Endothelial cell of umbilical vein (primary cell): ENCODE data around the gene TRIM62. TPM values are rescaled to one million over a fixed set of nuclear protein-coding genes. Genes with fewer than 3 reads are reported as not detected.

Experiments used
- BruUV-seq: library from RNA; stranded (reverse); fragments of 400-500 nt; replicated peaks from 2 replicates; lab custom pipeline; 2021; lab: Mats Ljungman, UMichigan
- CTCF ChIA-PET: fragments of 300-600, 350-600 bp; sonication (Branson Sonifier 250); formaldehyde crosslinking; loops from one replicate; lab custom pipeline; 2021; ENCODE audit warnings: antibody characterized with exemption, inconsistent platforms; lab: Charles Lee
- POLR2A ChIA-PET: fragments of 300-600, 350-600 bp; sonication (Branson Sonifier 250); formaldehyde crosslinking; loops from one replicate; lab custom pipeline; 2021; ENCODE audit warnings: antibody characterized with exemption, inconsistent platforms; lab: Charles Lee
- DNase-seq: peaks from one replicate; pipeline ENCODE4 v3.0.0-alpha.2; 2011; ENCODE audit warnings: low read depth, low spot score
- FAIRE-seq: peaks from 2 replicates; lab custom pipeline; 2011; peaks lifted over from hg19 to GRCh38; lab: Jason Lieb, UNC
- H2AFZ ChIP-seq: 2 replicates; pipeline ENCODE4 v1.6.0; 2012; ENCODE audit warnings: low read depth, low read length, control low read depth, inconsistent platforms
- H3K27ac ChIP-seq: 2 replicates; pipeline ENCODE4 v1.5.1; 2011; ENCODE audit warnings: low read depth, mild to moderate bottlenecking, control low read depth, low read length, moderate library complexity; ENCODE audit not compliant: insufficient read depth
- H3K27me3 ChIP-seq, 2 experiments: 2 replicates each; pipeline versions ENCODE4 v1.6.0 to v1.6.1; 2011; ENCODE audit warnings: low read length in 2 of 2, mixed read lengths in 1 of 2; ENCODE audit not compliant: control insufficient read depth in 2 of 2, insufficient read depth in 2 of 2
- H3K36me3 ChIP-seq, 2 experiments: 2 replicates in 1 of 2; 3 replicates in 1 of 2; pipeline ENCODE4 v1.5.1; 2011; ENCODE audit warnings: low read length in 2 of 2, mild to moderate bottlenecking in 1 of 2, moderate library complexity in 1 of 2; ENCODE audit not compliant: control insufficient read depth in 2 of 2, insufficient read depth in 2 of 2; ENCODE audit errors: extremely low read depth in 1 of 2
- H3K4me1 ChIP-seq: 3 replicates; pipeline ENCODE4 v1.5.1; 2011; ENCODE audit warnings: mild to moderate bottlenecking, low read length; ENCODE audit not compliant: control insufficient read depth, insufficient read depth; ENCODE audit errors: extremely low read depth
- H3K4me2 ChIP-seq: 2 replicates; pipeline ENCODE4 v1.6.1; 2011; ENCODE audit warnings: low read length, control low read depth, mixed read lengths; ENCODE audit not compliant: insufficient read depth
- H3K4me3 ChIP-seq, 3 experiments: fragments of 200-600 bp in 1 of 3; sonication (generic), shearing (Covaris generic) in 1 of 3; replicated peaks in 1 of 3; 2 replicates each; pipeline ENCODE4 v1.5.1; 2011 to 2016; ENCODE audit warnings: control low read depth in 3 of 3, low read length in 3 of 3, mild to moderate bottlenecking in 2 of 3, inconsistent platforms in 1 of 3, low read depth in 1 of 3, moderate library complexity in 1 of 3; ENCODE audit not compliant: insufficient read depth in 1 of 3
- H3K79me2 ChIP-seq: 2 replicates; pipeline ENCODE4 v1.6.0; 2012; ENCODE audit warnings: low read length, inconsistent platforms; ENCODE audit not compliant: control insufficient read depth, insufficient read depth
- H3K9ac ChIP-seq: replicated peaks from 2 replicates; pipeline ENCODE3; 2011; ENCODE audit warnings: low read length, control low read depth; ENCODE audit not compliant: insufficient read depth; ENCODE audit errors: extremely low read depth
- H3K9me1 ChIP-seq: replicated peaks from 3 replicates; pipeline ENCODE4 v1.6.0; 2011; ENCODE audit warnings: mild to moderate bottlenecking, low read length; ENCODE audit not compliant: control insufficient read depth, insufficient read depth; ENCODE audit errors: extremely low read depth
- H3K9me3 ChIP-seq: replicated peaks from 2 replicates; pipeline ENCODE4 v1.5.1; 2012; ENCODE audit warnings: low read length, inconsistent platforms; ENCODE audit not compliant: control insufficient read depth, insufficient read depth
- H4K20me1 ChIP-seq: replicated peaks from 2 replicates; pipeline ENCODE3; 2011; ENCODE audit warnings: mild to moderate bottlenecking, low read length; ENCODE audit not compliant: control insufficient read depth, insufficient read depth; ENCODE audit errors: extremely low read depth
- CTCF ChIP-seq, 2 donors: IDR thresholded peaks; 1 replicate in 1 of 2; 2 replicates in 1 of 2; pipeline ENCODE4 v1.5.1; 2011; ENCODE audit warnings: low read length in 2 of 2, mild to moderate bottlenecking in 2 of 2, moderate library complexity in 2 of 2, control low read depth in 1 of 2, inconsistent platforms in 1 of 2, low read depth in 1 of 2; ENCODE audit not compliant: insufficient read depth in 1 of 2; ENCODE audit errors: extremely low read depth in 1 of 2
- EZH2 ChIP-seq: IDR thresholded peaks from 2 replicates; pipeline ENCODE4 v1.6.1; 2012; ENCODE audit warnings: borderline replicate concordance, low read depth, mild to moderate bottlenecking, moderate library complexity, low read length, inconsistent platforms; ENCODE audit not compliant: severe bottlenecking
- FOS ChIP-seq: IDR thresholded peaks from 2 replicates; pipeline ENCODE4 v1.6.1; 2011; ENCODE audit warnings: mild to moderate bottlenecking, low read length, moderate library complexity, borderline replicate concordance; ENCODE audit not compliant: insufficient read depth
- GATA2 ChIP-seq: IDR thresholded peaks from 2 replicates; pipeline ENCODE4 v1.7.0; 2011; ENCODE audit warnings: low read depth, mild to moderate bottlenecking, moderate library complexity, mixed read lengths, low read length; ENCODE audit not compliant: insufficient read length, insufficient read depth
- JUN ChIP-seq: IDR thresholded peaks from 2 replicates; pipeline ENCODE4 v1.6.1; 2011; ENCODE audit warnings: borderline replicate concordance, low read depth; ENCODE audit not compliant: insufficient read length, insufficient read depth
- MAX ChIP-seq: IDR thresholded peaks from 2 replicates; pipeline ENCODE4 v1.6.1; 2011; ENCODE audit not compliant: insufficient read depth, insufficient read length
- MYC ChIP-seq: IDR thresholded peaks from one replicate; pipeline ENCODE4 v1.6.1; 2011; ENCODE audit warnings: mild to moderate bottlenecking, low read depth, low read length
- POLR2A ChIP-seq: IDR thresholded peaks from 2 replicates; pipeline ENCODE4 v1.6.1; 2012; ENCODE audit warnings: low read depth, mild to moderate bottlenecking, control low read depth, low read length
- POLR2AphosphoS5 ChIP-seq: IDR thresholded peaks from 2 replicates; pipeline ENCODE4 v1.6.1; 2012; ENCODE audit warnings: low read depth, mild to moderate bottlenecking, control low read depth, low read length, moderate library complexity; ENCODE audit not compliant: insufficient read depth
- dilution Hi-C: fragments of 300-500 bp; cut with MboI; formaldehyde crosslinking; loops from one replicate; pipeline ENCODE4 v1.15.0; 2019; ENCODE audit warnings: low sequenced_read_pairs; ENCODE audit not compliant: extremely low pct_ligation_motif_present
- intact Hi-C: fragments of 100-400 bp; cut with micrococcal nuclease; formaldehyde crosslinking; loops from one replicate; pipeline ENCODE4 v1.10.0; 2022
- polyA plus RNA-seq, 4 experiments: library from polyadenylated mRNA; depleted of rRNA in 3 of 4; stranded (reverse) in 3 of 4; unstranded in 1 of 4; fragments of >200 nt; gene quantifications; 2 replicates each; pipeline versions ENCODE4 v1.2.1 to v1.2.3, GENCODE V29; 2011 to 2012; ENCODE audit warnings: missing spikeins in 1 of 4
- total RNA-seq: library from RNA; stranded (reverse); gene quantifications from 2 replicates; pipeline ENCODE4 v1.2.3, GENCODE V29; 2021

Gene TRIM62
- total and polyA plus RNA-seq, 2 donors (not counting 3 experiments of a cell fraction or from before 2014, with no cell fraction given), result 8.3 to 9.3 TPM

GRCh38 chr1:33182401-33182841, 578 bp upstream of the TRIM62 start:
- Histone ChIP-seq H2AFZ (no peak overlapping the region), H3K4me1 (peaks cover 5% of the 10 kb centered on the region), H3K9me3 (no peaks in the 10 kb centered on the region), H3K36me3 (peaks cover 0 to 5% of the 10 kb centered on the region in 2 experiments), H3K4me2 (peak overlapping the region; percentile 51), H3K79me2 (no peaks in the 10 kb centered on the region), H4K20me1 (no peaks in the 10 kb centered on the region), H3K27me3 (peaks cover 16 to 20% of the 10 kb centered on the region in 2 experiments), H3K9me1 (no peaks in the 10 kb centered on the region), H3K27ac (no peak overlapping the region), H3K4me3 (no peak overlapping the region), H3K9ac (no peak overlapping the region)
- intact Hi-C loops, result no loop called here
- TF ChIP-seq CTCF (IDR thresholded peaks at IDR 0.05; ENCODE audit: extremely low read depth in 1 of 2, insufficient read depth in 1 of 2, low read depth in 1 of 2, low read length in 2 of 2), result no peak
- no peak for TF ChIP-seq GATA2
- no peak for TF ChIP-seq FOS
- TF ChIP-seq POLR2AphosphoS5, result no peak
- TF ChIP-seq MYC, result no peak
- TF ChIP-seq EZH2, result no peak
- no peak for TF ChIP-seq POLR2A
- no peak for TF ChIP-seq MAX
- TF ChIP-seq JUN, result no peak
- no TSS peak for BruUV-seq
- FAIRE-seq (no peak), DNase-seq (no peak)
- POLR2A ChIA-PET, result interaction anchor here (0.6 to 1.1 kb wide), 3 partner anchors 55 to 250 kb away, joined by 3 to 4 read pairs (median 3); no protein-coding TSS in a partner anchor
- dilution Hi-C loops, result no loop called here
- CTCF ChIA-PET, result interaction anchor here (1.3 to 2.2 kb wide), 4 partner anchors 22 to 55 kb away, joined by 3 to 20 read pairs (median 12); no protein-coding TSS in a partner anchor
